Activated T-helper 2 cell treated with anti-CD3 and anti-CD28 coated beads, Interferon-gamma antibody, Interleukin-2, Interleukin-4, amounts not matched to agents 10 μg/mL and 5 μg/mL and 100 μg/mL, durations not matched to agents 14 hours and 24 hours and 36 hours (primary cell): Measurements from ENCODE around the gene ABCA9. TPM values are rescaled to one million over a fixed set of nuclear protein-coding genes. Genes with fewer than 3 reads are reported as not detected.
"Not testable (repeated sequence)": the region's sequence is repeated elsewhere in the genome, so short reads cannot be mapped to it uniquely, and the experiment has no call there.

Experiments
- DNase-seq: peaks from one replicate; pipeline ENCODE4 v3.0.0; 2021; ENCODE audit warnings: low spot score
- H3K27ac Mint-ChIP-seq: one replicate; pipeline ENCODE4 v1.8.0; 2021; ENCODE audit warnings: mixed read lengths
- H3K27me3 Mint-ChIP-seq: one replicate; pipeline ENCODE4 v1.8.0; 2021; ENCODE audit warnings: low read depth, mixed read lengths
- H3K36me3 Mint-ChIP-seq: one replicate; pipeline ENCODE4 v1.8.0; 2021; ENCODE audit warnings: low read depth, mixed read lengths
- H3K4me1 Mint-ChIP-seq: one replicate; pipeline ENCODE4 v1.8.0; 2021; ENCODE audit warnings: low read depth, mixed read lengths
- H3K4me3 Mint-ChIP-seq: one replicate; pipeline ENCODE4 v1.8.0; 2021; ENCODE audit warnings: low read depth, mild to moderate bottlenecking, moderate library complexity, mixed read lengths
- H3K9me3 Mint-ChIP-seq: one replicate; pipeline ENCODE4 v1.8.0; 2021; ENCODE audit warnings: mixed read lengths
- intact Hi-C: fragments of 100-400 bp; cut with micrococcal nuclease; formaldehyde crosslinking; loops from one replicate; pipeline ENCODE4 v1.15.1; 2023
- total RNA-seq: library from RNA; stranded (reverse); gene quantifications from 2 replicates; pipeline ENCODE4 v1.2.3, GENCODE V29; 2022

Gene ABCA9
- total RNA-seq, 1 donor from 2014 or later = not detected

DNA sequence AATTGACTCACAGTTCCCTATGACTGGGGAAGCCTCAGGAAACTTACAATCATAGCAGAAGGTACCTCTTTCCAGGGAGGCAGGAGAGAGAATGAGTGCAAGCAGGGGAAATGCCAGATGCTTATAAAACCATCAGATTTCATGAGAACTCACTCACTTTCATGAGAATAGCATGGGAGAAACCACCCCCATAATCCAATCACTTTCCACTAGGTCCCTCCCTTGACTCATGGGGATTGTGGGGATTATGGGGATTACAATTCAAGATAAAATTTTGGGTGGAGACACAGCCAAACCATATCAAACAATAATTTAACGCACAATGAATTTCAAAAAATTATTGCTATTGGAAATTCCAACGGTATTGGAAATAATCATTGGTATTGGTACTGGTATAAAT, 15.1 kb downstream of the ABCA9 start:
- H3K27ac Mint-ChIP-seq = no peak overlapping the region
- no peaks in the 10 kb centered on the region for H3K27me3 Mint-ChIP-seq
- H3K36me3 Mint-ChIP-seq = no peaks in the 10 kb centered on the region
- DNase-seq = no peak
- intact Hi-C loops = no loop called here
- H3K4me3 Mint-ChIP-seq = no peak overlapping the region
- peaks cover 4% of the 10 kb centered on the region for H3K4me1 Mint-ChIP-seq
- no peaks in the 10 kb centered on the region for H3K9me3 Mint-ChIP-seq

DNA sequence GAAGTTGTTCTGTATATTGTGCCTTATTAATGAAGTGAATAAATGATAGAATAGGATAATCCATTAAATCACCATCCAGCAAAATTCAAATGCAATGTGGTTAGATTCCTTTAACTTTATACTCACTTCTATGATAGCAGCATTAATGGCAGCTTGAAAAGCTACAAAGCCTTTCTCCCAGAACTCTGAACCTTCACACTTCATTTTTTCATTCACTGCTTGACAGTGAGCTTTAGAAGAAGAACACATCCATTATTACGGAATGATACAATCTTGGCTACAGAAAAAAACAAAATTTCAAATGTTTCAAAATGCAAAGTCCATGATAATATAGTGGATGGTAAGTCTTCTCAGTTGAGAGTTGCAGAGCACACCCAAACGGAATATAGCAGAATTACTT, 16.4 kb downstream of the ABCA9 start:
- H3K27me3 Mint-ChIP-seq = no peaks in the 10 kb centered on the region
- no peak for DNase-seq
- no peaks in the 10 kb centered on the region for H3K9me3 Mint-ChIP-seq
- peaks cover 4% of the 10 kb centered on the region for H3K4me1 Mint-ChIP-seq
- no peak overlapping the region for H3K27ac Mint-ChIP-seq
- intact Hi-C loops = no loop called here
- no peaks in the 10 kb centered on the region for H3K36me3 Mint-ChIP-seq
- H3K4me3 Mint-ChIP-seq = no peak overlapping the region

DNA sequence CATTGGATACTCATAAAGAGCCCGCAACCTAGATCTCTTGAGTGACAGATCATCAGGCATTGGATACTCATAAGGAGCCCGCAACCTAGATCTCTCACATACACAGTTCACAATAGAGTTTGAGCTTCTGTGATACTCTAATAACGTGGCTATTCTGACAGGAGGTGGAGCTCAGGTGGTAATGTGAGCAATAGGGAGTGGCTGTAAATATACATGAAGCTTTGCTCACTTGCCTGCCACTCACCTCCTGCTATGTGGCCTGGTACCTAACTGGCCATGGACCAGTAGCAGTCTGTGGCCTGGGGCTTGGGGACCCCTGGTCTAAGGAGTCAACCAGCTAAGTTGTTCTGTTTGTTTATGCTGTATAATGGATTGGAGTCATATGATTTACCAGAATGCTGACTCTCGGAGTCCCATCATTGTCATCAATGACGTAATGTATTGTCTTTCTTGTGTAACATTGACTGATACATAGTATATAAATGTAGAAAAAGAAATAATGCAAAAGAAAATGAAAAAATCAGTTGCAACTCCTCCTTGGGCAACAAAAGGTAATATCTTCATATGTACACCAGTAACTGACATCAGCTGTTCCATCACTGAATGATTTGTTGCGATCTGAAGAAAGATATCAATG, 17.5 kb downstream of the ABCA9 start:
- Mint-ChIP-seq H3K9me3 (no peaks in the 10 kb centered on the region), H3K27ac (no peak overlapping the region), H3K36me3 (no peaks in the 10 kb centered on the region), H3K4me3 (no peak overlapping the region), H3K27me3 (no peaks in the 10 kb centered on the region), H3K4me1 (no peaks in the 10 kb centered on the region)
- intact Hi-C loops = no loop called here
- DNase-seq = no peak

DNA sequence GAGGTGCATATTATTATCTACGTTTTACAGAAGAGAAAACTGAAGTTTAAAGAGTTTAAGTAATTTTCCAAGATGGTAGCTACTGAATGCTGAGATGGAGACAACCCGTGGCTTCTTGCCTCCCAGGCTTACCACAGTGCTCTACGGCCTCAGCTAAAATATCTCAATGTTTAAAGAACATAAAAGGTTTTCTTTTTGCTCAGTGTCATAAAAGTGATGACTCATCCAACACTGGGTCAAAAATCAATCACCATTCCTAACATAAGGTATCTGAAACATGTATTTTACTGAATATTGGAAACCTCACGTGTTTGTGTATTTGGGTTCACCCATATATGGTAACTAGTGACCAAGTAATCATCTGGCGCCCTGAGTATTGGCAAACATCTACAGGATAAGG, 18.4 kb downstream of the ABCA9 start:
- no peaks in the 10 kb centered on the region for H3K36me3 Mint-ChIP-seq
- no peaks in the 10 kb centered on the region for H3K27me3 Mint-ChIP-seq
- intact Hi-C loops = no loop called here
- no peak overlapping the region for H3K27ac Mint-ChIP-seq
- H3K4me3 Mint-ChIP-seq = no peak overlapping the region
- DNase-seq = no peak
- H3K9me3 Mint-ChIP-seq = peaks cover 4% of the 10 kb centered on the region
- H3K4me1 Mint-ChIP-seq = no peaks in the 10 kb centered on the region

DNA sequence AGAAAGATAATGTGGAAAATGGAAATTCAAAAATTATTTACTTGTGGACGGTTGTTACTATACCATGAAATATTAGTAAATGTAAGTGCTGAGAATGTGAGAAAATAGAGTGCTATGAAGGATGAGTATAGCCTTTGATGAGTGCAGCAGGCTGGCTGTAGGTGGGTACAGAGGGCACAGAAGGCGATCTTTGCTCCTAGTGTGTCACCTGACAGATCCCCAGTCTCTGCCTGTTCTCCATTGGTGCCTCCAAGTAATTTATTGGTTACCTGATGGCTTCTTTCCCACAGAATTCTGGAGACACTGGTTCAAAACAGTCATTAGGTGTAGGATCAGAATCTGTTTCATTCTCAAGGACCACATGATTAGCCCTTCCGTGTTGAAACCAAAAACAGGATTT, 28.9 kb downstream of the ABCA9 start:
- no peaks in the 10 kb centered on the region for H3K27me3 Mint-ChIP-seq
- intact Hi-C loops = no loop called here

DNA sequence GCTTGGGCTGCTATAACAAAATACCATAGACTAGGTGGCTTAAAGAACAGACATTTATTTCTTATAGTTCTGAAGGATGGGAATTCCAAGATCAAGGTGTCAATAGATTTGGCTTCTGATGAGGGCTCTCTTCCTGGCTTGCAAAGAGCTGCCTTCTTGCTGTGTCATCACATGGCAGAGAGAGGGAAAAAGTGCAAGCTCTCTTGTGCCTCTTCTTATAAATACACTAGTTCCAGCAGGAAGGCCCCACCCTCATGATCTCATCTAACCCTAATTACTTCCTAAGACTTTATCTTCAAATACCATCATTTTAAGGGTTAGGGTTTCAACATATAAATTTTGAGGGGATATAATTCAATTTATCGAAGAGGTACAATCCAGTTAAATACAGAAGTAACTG, 30.6 kb downstream of the ABCA9 start:
- no peak for DNase-seq
- no peaks in the 10 kb centered on the region for H3K36me3 Mint-ChIP-seq
- H3K4me3 Mint-ChIP-seq = no peak overlapping the region
- H3K4me1 Mint-ChIP-seq = no peaks in the 10 kb centered on the region
- no peaks in the 10 kb centered on the region for H3K27me3 Mint-ChIP-seq
- intact Hi-C loops = no loop called here
- H3K9me3 Mint-ChIP-seq = no peaks in the 10 kb centered on the region
- no peak overlapping the region for H3K27ac Mint-ChIP-seq

More for the DNA sequence above, 28.9 kb downstream of the ABCA9 start:
- DNase-seq = no peak
- Mint-ChIP-seq H3K27ac (no peak overlapping the region), H3K4me3 (no peak overlapping the region), H3K9me3 (peaks cover 4% of the 10 kb centered on the region), H3K36me3 (no peaks in the 10 kb centered on the region), H3K4me1 (no peaks in the 10 kb centered on the region)

DNA sequence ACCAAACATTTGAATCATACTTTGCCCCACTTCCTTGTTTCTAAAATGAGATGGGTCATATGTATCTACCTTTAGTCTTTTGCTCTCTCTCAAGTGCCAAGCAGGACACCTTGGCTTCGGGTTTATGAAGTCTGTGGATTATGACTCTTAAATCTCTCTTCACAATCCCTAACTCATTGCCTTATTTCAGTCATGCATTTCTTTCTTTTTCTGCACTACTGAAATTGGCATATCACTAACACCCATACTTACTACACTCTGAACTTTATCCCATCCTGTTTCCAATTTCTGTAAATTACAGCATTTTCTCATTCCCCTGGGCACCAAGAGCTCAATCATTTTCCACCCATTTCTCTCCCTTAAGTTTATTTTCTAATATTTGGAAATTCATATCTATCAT, 42.0 kb downstream of the ABCA9 start:
- intact Hi-C loops = no loop called here
- Mint-ChIP-seq H3K27ac (no peak overlapping the region), H3K9me3 (no peaks in the 10 kb centered on the region), H3K36me3 (no peaks in the 10 kb centered on the region), H3K4me1 (no peaks in the 10 kb centered on the region), H3K4me3 (no peak overlapping the region), H3K27me3 (peaks cover 1% of the 10 kb centered on the region)
- no peak for DNase-seq

DNA sequence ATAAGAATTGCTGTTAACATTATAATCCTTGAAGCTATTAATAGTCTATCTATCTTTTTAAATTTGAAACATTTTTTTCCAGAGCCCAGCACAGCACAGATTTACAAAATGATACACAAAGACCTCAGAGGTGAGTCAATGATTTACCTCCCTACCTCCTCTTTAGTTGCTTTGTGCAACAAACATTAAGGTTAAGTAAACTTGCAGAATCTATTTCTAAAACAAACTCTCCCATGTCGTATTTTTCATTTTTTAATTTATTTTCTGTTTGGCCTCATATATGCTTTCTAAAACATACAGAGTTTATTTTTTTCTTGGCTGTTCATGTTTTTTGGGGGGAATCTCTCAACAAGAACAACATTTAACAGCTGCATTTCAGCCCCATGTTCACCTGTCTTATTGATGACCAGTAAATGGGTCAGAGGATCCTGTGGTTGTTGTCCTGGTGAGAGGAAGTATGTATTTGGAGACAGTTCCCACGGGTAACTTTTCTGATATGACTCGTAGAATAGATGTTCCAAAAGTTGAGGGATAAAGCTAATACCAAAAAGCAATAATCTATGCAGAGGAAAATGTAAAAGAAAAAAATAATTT, 42.6 kb downstream of the ABCA9 start:
- peaks cover 1% of the 10 kb centered on the region for H3K27me3 Mint-ChIP-seq
- no peaks in the 10 kb centered on the region for H3K9me3 Mint-ChIP-seq
- DNase-seq = no peak
- intact Hi-C loops = no loop called here
- H3K4me1 Mint-ChIP-seq = no peaks in the 10 kb centered on the region
- no peaks in the 10 kb centered on the region for H3K36me3 Mint-ChIP-seq
- H3K27ac Mint-ChIP-seq = no peak overlapping the region
- H3K4me3 Mint-ChIP-seq = no peak overlapping the region

DNA sequence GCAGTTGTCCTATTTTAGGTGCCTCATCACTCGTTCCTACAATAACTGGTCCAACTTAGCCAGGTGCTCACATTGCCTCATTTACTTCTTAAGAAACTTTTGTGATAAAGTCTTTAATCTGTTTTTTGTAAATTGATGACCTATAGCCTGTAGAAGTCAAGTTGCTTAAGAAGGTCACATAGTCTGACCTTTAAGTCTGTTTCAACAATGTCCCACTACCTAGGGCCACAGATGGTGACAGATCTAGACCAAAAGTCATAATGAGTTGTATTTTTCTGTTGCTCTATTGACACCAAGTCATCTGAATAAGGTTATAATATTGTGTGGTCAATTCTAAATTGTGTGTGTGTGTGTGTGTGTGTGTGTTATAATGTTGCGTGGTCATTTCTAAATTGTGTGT, 45.1 kb downstream of the ABCA9 start:
- intact Hi-C loops = no loop called here
- H3K9me3 Mint-ChIP-seq = no peaks in the 10 kb centered on the region
- no peaks in the 10 kb centered on the region for H3K4me1 Mint-ChIP-seq
- H3K27ac Mint-ChIP-seq = no peak overlapping the region
- no peaks in the 10 kb centered on the region for H3K36me3 Mint-ChIP-seq
- DNase-seq = no peak
- no peaks in the 10 kb centered on the region for H3K27me3 Mint-ChIP-seq
- H3K4me3 Mint-ChIP-seq = no peak overlapping the region

DNA sequence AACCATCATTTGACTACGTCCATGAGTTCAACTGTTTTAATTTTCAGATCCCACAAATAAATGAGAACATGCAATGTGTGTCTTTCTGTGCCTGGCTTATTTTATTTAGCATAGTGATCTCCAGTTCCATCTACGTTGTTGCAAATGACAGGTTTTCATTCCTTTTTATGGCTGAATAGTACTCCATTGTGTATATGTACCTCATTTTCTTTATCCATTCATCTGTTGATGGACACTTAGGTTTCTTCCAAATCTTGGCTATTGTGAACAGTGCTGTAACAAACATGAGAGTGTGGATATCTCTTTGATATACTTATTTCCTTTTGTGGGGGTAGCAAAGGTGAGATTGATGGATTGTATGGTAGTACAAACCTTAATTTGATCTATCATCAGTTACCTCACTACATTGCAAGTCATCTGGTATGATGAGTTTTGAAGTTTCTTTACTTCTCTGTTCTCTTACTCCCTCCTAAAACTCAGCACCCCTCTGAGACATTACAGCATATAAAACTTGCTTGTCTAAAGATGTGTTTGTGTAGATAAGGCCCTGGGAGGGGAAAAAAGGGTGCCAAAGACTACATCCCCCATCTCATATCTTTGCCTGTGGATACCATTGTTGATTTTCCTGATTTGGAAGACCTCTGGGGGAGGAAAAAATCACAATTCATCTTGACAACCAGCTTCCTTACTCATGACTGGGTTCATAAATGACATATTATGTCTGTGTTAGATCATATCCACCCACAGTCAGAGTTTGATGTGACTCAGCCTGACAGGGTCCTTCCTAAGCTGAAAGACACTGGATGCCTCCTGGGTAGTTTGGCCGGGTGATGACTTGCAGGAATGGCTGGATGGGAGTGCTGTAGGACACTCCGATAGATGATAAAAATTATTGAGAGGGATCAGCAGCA, 47.6 kb downstream of the ABCA9 start:
- Mint-ChIP-seq H3K9me3 (no peaks in the 10 kb centered on the region), H3K4me3 (no peak overlapping the region), H3K27me3 (no peaks in the 10 kb centered on the region), H3K36me3 (no peaks in the 10 kb centered on the region), H3K27ac (no peak overlapping the region), H3K4me1 (no peaks in the 10 kb centered on the region)
- intact Hi-C loops = no loop called here
- no peak for DNase-seq

DNA sequence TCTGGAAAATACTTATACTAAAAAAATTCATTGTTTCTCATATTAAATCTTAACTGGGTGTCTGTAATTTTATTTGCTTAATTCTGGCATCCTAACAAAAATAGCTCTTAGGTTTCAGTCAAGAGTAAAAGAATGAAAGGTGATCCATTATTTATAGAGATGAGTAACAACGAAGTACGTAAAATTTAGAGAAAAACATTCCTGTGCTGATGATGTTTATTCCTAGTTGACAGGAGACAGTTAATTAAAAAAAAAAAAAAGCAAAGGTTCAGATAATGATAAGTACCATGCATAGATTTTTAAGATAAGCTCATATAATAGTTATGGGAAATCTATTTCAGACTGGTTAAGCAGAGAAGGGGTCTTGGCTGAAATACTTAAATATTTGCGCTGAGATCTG, 50.8 kb downstream of the ABCA9 start:
- intact Hi-C loops = no loop called here
- no peak for DNase-seq
- Mint-ChIP-seq H3K36me3 (no peaks in the 10 kb centered on the region), H3K4me3 (no peak overlapping the region), H3K4me1 (no peaks in the 10 kb centered on the region), H3K9me3 (peaks cover 3% of the 10 kb centered on the region), H3K27ac (no peak overlapping the region), H3K27me3 (no peaks in the 10 kb centered on the region)

DNA sequence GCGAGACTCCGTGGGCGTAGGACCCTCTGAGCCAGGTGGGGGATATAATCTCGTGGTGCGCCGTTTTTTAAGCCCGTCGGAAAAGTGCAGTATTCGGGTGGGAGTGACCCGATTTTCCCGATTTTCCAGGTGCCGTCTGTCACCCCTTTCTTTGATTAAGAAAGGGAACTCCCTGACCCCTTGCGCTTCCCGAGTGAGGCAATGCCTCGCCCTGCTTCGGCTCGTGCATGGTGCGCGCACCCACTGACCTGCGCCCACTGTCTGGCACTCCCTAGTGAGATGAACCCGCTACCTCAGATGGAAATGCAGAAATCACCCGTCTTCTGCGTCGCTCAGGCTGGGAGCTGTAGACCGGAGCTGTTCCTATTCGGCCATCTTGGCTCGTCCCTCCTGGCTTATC, 56.0 kb downstream of the ABCA9 start:
- DNase-seq, H3K36me3 Mint-ChIP-seq, H3K27me3 Mint-ChIP-seq, H3K9me3 Mint-ChIP-seq, H3K4me3 Mint-ChIP-seq, H3K27ac Mint-ChIP-seq, H3K4me1 Mint-ChIP-seq, intact Hi-C loops: not testable (repeated sequence)

DNA sequence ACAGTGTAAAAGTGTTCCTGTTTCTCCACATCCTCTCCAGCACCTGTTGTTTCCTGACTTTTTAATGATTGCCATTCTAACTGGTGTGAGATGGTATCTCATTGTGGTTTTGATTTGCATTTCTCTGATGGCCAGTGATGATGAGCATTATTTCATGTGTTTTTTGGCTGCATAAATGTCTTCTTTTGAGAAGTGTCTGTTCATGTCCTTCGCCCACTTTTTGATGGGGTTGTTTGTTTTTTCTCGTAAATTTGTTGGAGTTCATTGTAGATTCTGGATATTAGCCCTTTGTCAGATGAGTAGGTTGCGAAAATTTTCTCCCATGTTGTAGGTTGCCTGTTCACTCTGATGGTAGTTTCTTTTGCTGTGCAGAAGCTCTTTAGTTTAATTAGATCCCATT, 61.0 kb downstream of the ABCA9 start:
- H3K4me1 Mint-ChIP-seq, DNase-seq, intact Hi-C loops, H3K4me3 Mint-ChIP-seq, H3K27ac Mint-ChIP-seq, H3K36me3 Mint-ChIP-seq, H3K27me3 Mint-ChIP-seq, H3K9me3 Mint-ChIP-seq: not testable (repeated sequence)
